GM18502 (cell line): ENCODE measurements around the gene PIP5K1C.

Source experiments
- ATAC-seq: cut with Tn5 transposase; IDR thresholded peaks from one replicate; pipeline ENCODE4 v1.9.1; 2021; ENCODE audit warnings: mild to moderate bottlenecking; ENCODE audit not compliant: unreplicated experiment, poor library complexity

PIP5K1C gene

GRCh38 chr19:3695124-3695733, 5.0 kb downstream of the PIP5K1C start:
- ATAC-seq = no peak

- no peak for ATAC-seq
Observed at GRCh38 chr19:3694361-3695123, 5.7 kb downstream of the PIP5K1C start.

GRCh38 chr19:3693025-3693925, 7.0 kb downstream of the PIP5K1C start:
- ATAC-seq = no peak

- no peak for ATAC-seq
Observed at GRCh38 chr19:3692141-3693024, 7.9 kb downstream of the PIP5K1C start.

- ATAC-seq = no peak
Observed at GRCh38 chr19:3691726-3692125, 8.5 kb downstream of the PIP5K1C start.

- no peak for ATAC-seq
Observed at GRCh38 chr19:3691372-3691716, 8.9 kb downstream of the PIP5K1C start.

- no peak for ATAC-seq
Observed at GRCh38 chr19:3690551-3691371, 9.5 kb downstream of the PIP5K1C start.

- no peak for ATAC-seq
Observed at GRCh38 chr19:3687774-3688706, 12.2 kb downstream of the PIP5K1C start.

- no peak for ATAC-seq
Observed at GRCh38 chr19:3687393-3687773, 12.9 kb downstream of the PIP5K1C start.

GRCh38 chr19:3684817-3685410, 15.4 kb downstream of the PIP5K1C start:
- ATAC-seq = no peak

- ATAC-seq = no peak
Observed at GRCh38 chr19:3684054-3684816, 16.0 kb downstream of the PIP5K1C start.

GRCh38 chr19:3683405-3684053, 16.7 kb downstream of the PIP5K1C start:
- no peak for ATAC-seq

GRCh38 chr19:3682741-3683404, 17.4 kb downstream of the PIP5K1C start:
- ATAC-seq = no peak

GRCh38 chr19:3682286-3682685, 18.0 kb downstream of the PIP5K1C start:
- ATAC-seq = no peak

GRCh38 chr19:3680939-3681338, 19.3 kb downstream of the PIP5K1C start:
- no peak for ATAC-seq

GRCh38 chr19:3679581-3679980, 20.7 kb downstream of the PIP5K1C start:
- no peak for ATAC-seq
